Stomach smooth muscle (tissue), 2 donors: ENCODE results near the gene NOS1AP.
"Not testable (repeated sequence)": the region's sequence is repeated elsewhere in the genome, so short reads cannot be mapped to it uniquely, and the experiment has no call there.

ENCODE experiments used
- H3K27ac ChIP-seq: one replicate; pipeline ENCODE4 v1.7.0; 2013; ENCODE audit warnings: mild to moderate bottlenecking, low read length, inconsistent platforms
- H3K27me3 ChIP-seq, 2 donors: one replicate each; pipeline ENCODE4 v1.7.0; 2013; ENCODE audit warnings: low read length in 2 of 2; ENCODE audit not compliant: insufficient read depth in 2 of 2, control insufficient read depth in 1 of 2
- H3K36me3 ChIP-seq, 2 donors: one replicate each; pipeline ENCODE4 v1.7.0; 2013; ENCODE audit warnings: low read length in 2 of 2; ENCODE audit not compliant: control insufficient read depth in 2 of 2, insufficient read depth in 2 of 2
- H3K4me1 ChIP-seq: one replicate; pipeline ENCODE4 v1.7.0; 2013; ENCODE audit warnings: low read length; ENCODE audit not compliant: control insufficient read depth, insufficient read depth
- H3K4me3 ChIP-seq, 2 donors: one replicate each; pipeline ENCODE4 v1.7.0; 2013; ENCODE audit warnings: low read length in 2 of 2
- H3K9ac ChIP-seq, 2 donors: one replicate each; pipeline ENCODE4 v1.7.0; 2013; ENCODE audit warnings: low read length in 2 of 2, mild to moderate bottlenecking in 1 of 2
- H3K9me3 ChIP-seq, 2 donors: one replicate each; pipeline ENCODE4 v1.7.0; 2013; ENCODE audit warnings: low read length in 2 of 2; ENCODE audit not compliant: control insufficient read depth in 2 of 2
- donor health status: healthy.
- donor health status: Pancreatic carcinoma.

NOS1AP gene

DNA sequence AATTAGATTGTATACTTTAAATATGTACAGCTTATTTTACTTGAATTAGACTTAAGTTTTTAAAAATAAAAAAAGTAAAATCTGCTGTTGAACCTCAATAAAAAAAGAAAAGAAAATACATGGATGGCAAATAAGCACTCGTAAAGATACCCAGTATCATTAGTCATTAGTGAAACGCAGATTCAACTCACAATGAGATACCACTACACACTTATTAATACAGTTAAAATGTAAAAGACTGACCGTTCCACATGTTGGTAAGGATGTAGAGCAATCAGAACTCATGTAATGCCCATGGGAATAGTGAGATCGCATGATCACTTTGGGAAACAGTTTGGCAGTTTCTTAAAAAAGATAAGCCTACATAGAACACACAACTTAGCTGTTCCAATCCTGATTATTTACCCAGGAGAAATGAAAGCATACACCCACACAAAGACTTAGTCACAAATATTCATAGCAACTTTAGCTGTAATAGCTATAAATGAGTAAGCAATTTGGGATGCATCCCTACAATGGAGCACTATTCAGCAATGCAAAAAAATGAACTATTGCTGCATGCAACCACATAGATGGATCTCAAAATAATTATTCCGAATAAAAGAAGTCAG, 335.2 kb downstream of the NOS1AP start:
- Histone ChIP-seq H3K9me3 (no peaks in the 10 kb centered on the region), H3K4me1 (no peaks in the 10 kb centered on the region), H3K27ac (no peak overlapping the region), H3K36me3 (no peaks in the 10 kb centered on the region), H3K9ac (no peak overlapping the region), H3K4me3 (no peak overlapping the region), H3K27me3 (no peaks in the 10 kb centered on the region)

DNA sequence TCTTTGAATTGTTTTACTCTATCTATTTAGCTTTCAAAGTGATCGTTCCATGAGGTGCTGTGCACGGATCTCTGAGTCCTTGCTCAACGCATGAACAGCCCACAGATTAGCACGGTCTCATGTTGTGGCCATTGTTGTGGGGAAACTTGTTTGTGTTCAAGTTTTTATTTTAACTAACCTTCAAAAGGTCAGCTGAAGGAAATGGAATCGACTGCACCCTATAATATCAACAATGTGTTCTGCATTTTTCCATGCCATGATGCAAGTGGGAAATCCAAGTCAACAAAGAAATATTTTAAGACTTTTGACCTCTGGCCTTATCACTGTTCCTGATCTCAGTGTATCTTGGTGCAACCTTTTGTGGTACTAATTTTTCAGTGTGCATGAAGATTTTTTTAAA, 336.3 kb downstream of the NOS1AP start:
- Histone ChIP-seq H3K36me3 (no peaks in the 10 kb centered on the region), H3K4me3 (no peak overlapping the region), H3K27ac (no peak overlapping the region), H3K9ac (no peak overlapping the region), H3K9me3 (no peaks in the 10 kb centered on the region), H3K27me3 (no peaks in the 10 kb centered on the region), H3K4me1 (no peaks in the 10 kb centered on the region)

DNA sequence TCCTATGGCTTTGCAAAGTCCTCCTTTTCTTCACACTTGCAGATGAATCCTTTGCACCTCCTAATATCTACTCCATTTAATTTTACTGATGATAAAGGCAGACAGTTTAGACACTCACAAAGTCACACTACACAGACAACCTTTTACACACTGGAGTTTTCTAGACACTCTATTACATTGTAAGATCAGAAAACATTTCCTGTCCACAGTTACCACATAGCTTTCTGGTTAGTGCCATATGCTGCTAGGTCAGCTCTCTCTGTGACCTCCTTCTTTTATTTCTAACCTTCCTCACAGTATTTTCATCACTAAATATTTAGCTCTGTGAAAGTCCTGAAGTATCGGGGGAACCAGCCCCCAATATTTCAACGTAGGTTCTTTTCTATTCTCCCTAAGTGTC, 337.3 kb downstream of the NOS1AP start:
- no peak overlapping the region for H3K27ac ChIP-seq
- no peaks in the 10 kb centered on the region for H3K9me3 ChIP-seq
- H3K36me3 ChIP-seq, result no peaks in the 10 kb centered on the region
- H3K27me3 ChIP-seq, result no peaks in the 10 kb centered on the region
- no peaks in the 10 kb centered on the region for H3K4me1 ChIP-seq
- no peak overlapping the region for H3K9ac ChIP-seq
- no peak overlapping the region for H3K4me3 ChIP-seq

DNA sequence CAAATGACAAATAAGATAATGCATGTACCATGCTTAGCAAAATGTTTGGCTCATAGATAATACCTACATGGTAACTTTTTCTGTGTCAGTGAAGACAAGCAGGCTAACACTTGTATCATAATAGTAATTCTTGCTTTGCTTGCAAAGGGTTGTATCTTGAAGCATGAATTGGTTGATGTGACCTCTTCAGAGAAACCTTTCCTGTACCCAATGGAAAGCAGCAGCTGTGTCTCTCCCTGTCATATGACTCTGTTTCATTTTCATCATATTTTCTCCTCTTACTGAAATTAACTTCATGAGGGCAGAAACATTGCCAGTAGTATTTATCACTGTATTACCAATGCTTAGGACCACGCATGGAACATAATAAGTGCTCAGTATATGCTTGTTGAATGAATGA, 338.0 kb downstream of the NOS1AP start:
- no peak overlapping the region for H3K9ac ChIP-seq
- no peaks in the 10 kb centered on the region for H3K9me3 ChIP-seq
- H3K27ac ChIP-seq, result no peak overlapping the region
- no peak overlapping the region for H3K4me3 ChIP-seq
- H3K36me3 ChIP-seq, result no peaks in the 10 kb centered on the region
- no peaks in the 10 kb centered on the region for H3K4me1 ChIP-seq
- H3K27me3 ChIP-seq, result no peaks in the 10 kb centered on the region

DNA sequence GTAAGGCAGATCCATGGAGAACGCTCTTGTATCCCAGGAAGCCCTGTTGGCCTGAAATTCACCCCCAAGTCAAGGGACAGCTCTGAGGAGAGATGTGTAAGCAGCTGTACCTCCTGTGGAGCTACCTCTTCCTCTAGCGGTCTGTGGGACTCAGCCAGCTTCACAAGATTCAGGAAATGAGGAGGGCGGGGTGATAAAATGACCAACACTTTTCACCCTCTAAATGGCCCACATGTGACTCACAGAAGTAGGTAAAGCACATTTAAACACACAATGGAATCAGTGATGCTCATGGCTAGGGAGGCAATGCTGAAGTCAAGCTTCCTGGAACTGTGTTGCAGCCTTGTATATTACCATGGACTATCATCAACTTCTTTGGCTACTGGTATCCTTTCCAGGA, 342.5 kb downstream of the NOS1AP start, which contains the start of gene SH2D1B:
SH2D1B (minus strand) TSS at position 135 of the 400 bp plus-strand sequence; CDS start at position 15, 120 bp downstream.
- Histone ChIP-seq H3K9me3 (no peaks in the 10 kb centered on the region), H3K27ac (no peak within 1 kb of the TSS), H3K27me3 (no peaks in the 10 kb centered on the region)

DNA sequence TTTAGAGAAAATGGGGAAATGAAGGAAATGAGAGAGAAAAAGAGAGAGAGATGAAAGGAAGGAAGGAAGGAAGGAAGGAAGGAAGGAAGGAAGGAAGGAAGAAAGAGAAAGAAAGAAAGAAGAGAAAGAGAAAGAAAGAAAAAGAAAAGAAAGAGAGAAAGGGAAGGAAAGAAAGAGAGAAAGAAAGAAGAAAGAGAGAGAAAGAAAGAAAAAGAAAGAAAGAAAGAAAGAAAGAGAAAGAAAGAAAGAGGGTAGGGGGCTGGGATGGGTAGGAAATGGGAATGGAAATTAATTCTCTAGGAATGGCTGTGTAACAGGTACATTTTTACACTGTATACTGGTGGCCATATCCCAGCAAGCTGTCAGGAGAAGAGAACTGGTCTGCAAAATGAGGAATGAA, 346.7 kb downstream of the NOS1AP start:
- H3K36me3 ChIP-seq, result no peaks in the 10 kb centered on the region
- H3K4me1 ChIP-seq, result no peaks in the 10 kb centered on the region
- H3K4me3 ChIP-seq, result no peak overlapping the region
- no peaks in the 10 kb centered on the region for H3K9me3 ChIP-seq
- no peaks in the 10 kb centered on the region for H3K27me3 ChIP-seq
- H3K9ac ChIP-seq, result no peak overlapping the region
- no peak overlapping the region for H3K27ac ChIP-seq

More for the DNA sequence above, 342.5 kb downstream of the NOS1AP start, which contains the start of gene SH2D1B:
- no peak within 1 kb of the TSS for H3K4me3 ChIP-seq
- H3K36me3 ChIP-seq, result no peaks in the 10 kb centered on the region
- H3K9ac ChIP-seq, result no peak within 1 kb of the TSS
- no peaks in the 10 kb centered on the region for H3K4me1 ChIP-seq

DNA sequence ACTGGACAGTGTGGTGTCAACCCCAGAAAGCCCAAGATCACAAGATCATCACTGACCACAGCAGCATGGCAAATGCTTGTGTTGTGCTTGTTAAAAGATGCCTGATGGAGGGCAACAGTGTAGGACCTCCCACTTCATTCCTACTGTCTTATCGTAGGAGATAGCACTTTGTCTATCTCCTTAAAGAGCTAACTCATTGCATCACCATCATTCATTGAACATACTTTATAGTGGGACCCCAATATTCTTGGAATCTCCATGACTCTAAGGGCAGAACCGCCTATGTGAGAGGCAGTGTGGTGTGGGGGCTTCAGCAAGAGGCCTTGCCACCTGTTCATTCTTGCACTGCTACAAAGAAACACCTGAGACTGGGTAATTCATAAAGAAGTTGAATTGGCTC, 347.4 kb downstream of the NOS1AP start:
- Histone ChIP-seq H3K36me3 (no peaks in the 10 kb centered on the region), H3K27ac (no peak overlapping the region), H3K27me3 (no peaks in the 10 kb centered on the region), H3K9ac (no peak overlapping the region), H3K9me3 (no peaks in the 10 kb centered on the region), H3K4me3 (no peak overlapping the region), H3K4me1 (no peaks in the 10 kb centered on the region)

DNA sequence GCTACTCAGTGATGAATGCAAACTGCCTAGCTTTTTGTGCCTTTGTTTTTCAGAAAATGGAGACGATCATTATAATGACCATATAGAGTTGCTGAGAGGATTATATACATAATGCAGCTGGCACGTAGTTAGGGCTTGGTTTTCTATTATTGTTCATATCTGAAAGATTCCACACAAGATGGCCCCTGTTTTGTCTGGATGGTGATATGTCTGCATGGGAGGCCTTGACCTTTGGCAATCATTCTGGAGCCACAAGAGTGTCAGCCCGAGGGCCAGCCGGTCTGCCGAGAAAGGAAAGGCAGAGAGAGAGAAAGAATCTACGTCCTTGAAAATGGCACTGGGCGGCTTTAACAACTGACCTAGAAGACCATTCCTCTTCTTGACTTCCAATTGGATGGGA, 348.2 kb downstream of the NOS1AP start:
- H3K4me1 ChIP-seq, result no peaks in the 10 kb centered on the region
- no peak overlapping the region for H3K27ac ChIP-seq
- no peak overlapping the region for H3K4me3 ChIP-seq
- no peaks in the 10 kb centered on the region for H3K27me3 ChIP-seq
- no peaks in the 10 kb centered on the region for H3K36me3 ChIP-seq
- H3K9me3 ChIP-seq, result no peaks in the 10 kb centered on the region
- H3K9ac ChIP-seq, result no peak overlapping the region

DNA sequence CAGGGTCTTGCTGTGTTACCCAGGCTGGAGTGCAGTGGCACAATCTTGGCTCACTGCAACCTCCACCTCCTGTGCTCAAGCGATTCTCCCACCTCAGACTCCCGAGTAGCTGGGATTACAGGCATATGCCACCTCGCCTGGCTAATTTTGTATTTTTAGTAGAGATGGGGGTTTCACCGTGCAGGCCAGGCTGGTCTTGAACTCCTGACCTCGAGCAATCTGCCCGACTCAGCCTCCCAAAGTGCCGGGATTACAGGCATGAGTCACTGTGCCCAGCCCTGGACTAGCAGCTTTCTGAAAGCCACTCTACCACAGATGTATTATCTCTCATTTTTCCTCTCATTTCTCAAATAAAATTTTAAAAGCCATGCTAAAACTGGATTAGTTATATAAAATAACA, 349.1 kb downstream of the NOS1AP start:
- H3K9me3 ChIP-seq, H3K27ac ChIP-seq, H3K27me3 ChIP-seq, H3K36me3 ChIP-seq, H3K9ac ChIP-seq, H3K4me3 ChIP-seq, H3K4me1 ChIP-seq: not testable (repeated sequence)

DNA sequence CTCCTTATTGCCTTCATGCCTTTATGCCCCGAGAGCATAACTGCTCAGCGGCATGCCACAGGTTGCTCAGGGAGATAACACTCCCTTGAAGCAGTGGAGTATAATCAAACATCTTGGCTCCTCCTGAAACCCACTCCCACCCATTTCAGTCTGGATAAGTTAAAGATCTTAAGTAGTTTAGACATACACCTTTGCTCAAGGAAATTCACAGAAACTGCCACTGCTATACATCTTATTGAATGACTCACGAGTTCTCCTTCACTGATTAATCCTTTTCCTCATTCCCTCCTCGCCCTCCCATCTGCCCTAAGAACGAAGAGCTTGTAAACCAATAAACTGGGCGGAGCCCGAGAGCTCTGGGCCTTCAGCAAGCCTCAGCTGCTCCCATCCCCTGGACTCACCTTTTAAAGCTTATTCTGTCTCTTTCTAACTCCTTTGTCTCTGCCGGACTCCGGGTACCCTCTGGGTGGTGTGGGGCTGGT, 350.0 kb downstream of the NOS1AP start:
- H3K4me3 ChIP-seq, H3K9ac ChIP-seq, H3K4me1 ChIP-seq, H3K36me3 ChIP-seq, H3K9me3 ChIP-seq, H3K27me3 ChIP-seq, H3K27ac ChIP-seq: not testable (repeated sequence)
